Neural crest cell (in vitro differentiated cells): ENCODE measurements around the gene CCNL1. TPM values are rescaled to one million over a fixed set of nuclear protein-coding genes. Genes with fewer than 3 reads are reported as not detected.
"Not testable (repeated sequence)": the region's sequence is repeated elsewhere in the genome, so short reads cannot be mapped to it uniquely, and the experiment has no call there.

Source experiments
- DNase-seq: peaks from one replicate; pipeline ENCODE4 v3.0.0; 2021; ENCODE audit warnings: low read depth, mixed read lengths, low spot score
- H3K27ac Mint-ChIP-seq: one replicate; pipeline ENCODE4 v1.8.0; 2021; ENCODE audit warnings: mild to moderate bottlenecking, mixed read lengths; ENCODE audit not compliant: unreplicated experiment
- H3K27me3 Mint-ChIP-seq: 2 replicates; pipeline ENCODE4 v1.8.0; 2021; ENCODE audit warnings: low read depth, mild to moderate bottlenecking, mixed read lengths
- H3K36me3 Mint-ChIP-seq: 2 replicates; pipeline ENCODE4 v1.8.0; 2021; ENCODE audit warnings: low read depth, mild to moderate bottlenecking, mixed read lengths
- H3K4me1 Mint-ChIP-seq: 2 replicates; pipeline ENCODE4 v1.8.0; 2021; ENCODE audit warnings: mixed read lengths
- H3K4me3 Mint-ChIP-seq: one replicate; pipeline ENCODE4 v1.8.0; 2021; ENCODE audit warnings: mild to moderate bottlenecking, mixed read lengths
- H3K9me3 Mint-ChIP-seq: 2 replicates; pipeline ENCODE4 v1.8.0; 2021; ENCODE audit warnings: mixed read lengths
- CTCF ChIP-seq: fragments of 200-600 bp; sonication (generic); conservative IDR thresholded peaks from 2 replicates; pipeline ENCODE4 v1.5.0; 2021; ENCODE audit warnings: antibody characterized with exemption, mild to moderate bottlenecking
- total RNA-seq: library from RNA; stranded (reverse); gene quantifications from 2 replicates; pipeline ENCODE4 v1.2.1, GENCODE V29; 2021

CCNL1 gene
- total RNA-seq, 1 donor from 2014 or later: 127 TPM

- Mint-ChIP-seq H3K27me3 (no peaks in the 10 kb centered on the region), H3K4me3 (no peak overlapping the region), H3K36me3 (peaks cover 30% of the 10 kb centered on the region), H3K4me1 (no peaks in the 10 kb centered on the region), H3K9me3 (peaks cover 14% of the 10 kb centered on the region), H3K27ac (no peak overlapping the region)
- no peak for DNase-seq
- no peak for TF ChIP-seq CTCF
These were observed 36.0 kb upstream of the CCNL1 start for GRCh38 chr3:157195965-157196364.

GRCh38 chr3:157191149-157191548 lies 31.2 kb upstream of the CCNL1 start:
- Mint-ChIP-seq H3K36me3 (peaks cover 62% of the 10 kb centered on the region), H3K9me3 (peaks cover 29% of the 10 kb centered on the region)
- H3K27ac Mint-ChIP-seq, H3K4me3 Mint-ChIP-seq, H3K27me3 Mint-ChIP-seq, DNase-seq, H3K4me1 Mint-ChIP-seq: not testable (repeated sequence)

GRCh38 chr3:157190380-157190872 lies 30.5 kb upstream of the CCNL1 start:
- Mint-ChIP-seq H3K27ac (no peak overlapping the region), H3K36me3 (peaks cover 66% of the 10 kb centered on the region), H3K27me3 (no peaks in the 10 kb centered on the region), H3K4me1 (no peaks in the 10 kb centered on the region), H3K4me3 (no peak overlapping the region), H3K9me3 (peaks cover 35% of the 10 kb centered on the region)
- no peak for TF ChIP-seq CTCF
- no peak for DNase-seq

- H3K27me3 Mint-ChIP-seq: no peaks in the 10 kb centered on the region
- peaks cover 65% of the 10 kb centered on the region for H3K36me3 Mint-ChIP-seq
- H3K9me3 Mint-ChIP-seq: peaks cover 33% of the 10 kb centered on the region
These were observed 28.4 kb upstream of the CCNL1 start for GRCh38 chr3:157188391-157188790.

GRCh38 chr3:157182879-157183278 lies 22.9 kb upstream of the CCNL1 start:
- Mint-ChIP-seq H3K27ac (no peak overlapping the region), H3K4me1 (no peaks in the 10 kb centered on the region), H3K36me3 (peaks cover 53% of the 10 kb centered on the region), H3K27me3 (no peaks in the 10 kb centered on the region), H3K4me3 (no peak overlapping the region), H3K9me3 (peaks cover 25% of the 10 kb centered on the region)
- DNase-seq: no peak
- no peak for TF ChIP-seq CTCF

More at GRCh38 chr3:157188391-157188790, 28.4 kb upstream of the CCNL1 start:
- Mint-ChIP-seq H3K4me3 (no peak overlapping the region), H3K4me1 (no peaks in the 10 kb centered on the region), H3K27ac (no peak overlapping the region)
- no peak for DNase-seq
- no peak for TF ChIP-seq CTCF

- Mint-ChIP-seq H3K9me3 (peaks cover 14% of the 10 kb centered on the region), H3K27ac (no peak overlapping the region), H3K27me3 (no peaks in the 10 kb centered on the region), H3K36me3 (peaks cover 43% of the 10 kb centered on the region), H3K4me3 (no peak overlapping the region), H3K4me1 (peaks cover 17% of the 10 kb centered on the region)
- no peak for DNase-seq
- TF ChIP-seq CTCF: no peak
These were observed 20.3 kb upstream of the CCNL1 start for GRCh38 chr3:157180262-157180661.
